NT2/D1 (cell line): ENCODE data around the gene PTK6.

ENCODE experiments used
- SUZ12 ChIP-seq: IDR thresholded peaks from 2 replicates; pipeline ENCODE4 v1.6.1; 2011; ENCODE audit not compliant: insufficient read length, insufficient read depth; ENCODE audit errors: extremely low read depth
- YY1 ChIP-seq: IDR thresholded peaks from 2 replicates; pipeline ENCODE4 v1.6.1; 2011; ENCODE audit not compliant: insufficient read length, insufficient read depth

DNA sequence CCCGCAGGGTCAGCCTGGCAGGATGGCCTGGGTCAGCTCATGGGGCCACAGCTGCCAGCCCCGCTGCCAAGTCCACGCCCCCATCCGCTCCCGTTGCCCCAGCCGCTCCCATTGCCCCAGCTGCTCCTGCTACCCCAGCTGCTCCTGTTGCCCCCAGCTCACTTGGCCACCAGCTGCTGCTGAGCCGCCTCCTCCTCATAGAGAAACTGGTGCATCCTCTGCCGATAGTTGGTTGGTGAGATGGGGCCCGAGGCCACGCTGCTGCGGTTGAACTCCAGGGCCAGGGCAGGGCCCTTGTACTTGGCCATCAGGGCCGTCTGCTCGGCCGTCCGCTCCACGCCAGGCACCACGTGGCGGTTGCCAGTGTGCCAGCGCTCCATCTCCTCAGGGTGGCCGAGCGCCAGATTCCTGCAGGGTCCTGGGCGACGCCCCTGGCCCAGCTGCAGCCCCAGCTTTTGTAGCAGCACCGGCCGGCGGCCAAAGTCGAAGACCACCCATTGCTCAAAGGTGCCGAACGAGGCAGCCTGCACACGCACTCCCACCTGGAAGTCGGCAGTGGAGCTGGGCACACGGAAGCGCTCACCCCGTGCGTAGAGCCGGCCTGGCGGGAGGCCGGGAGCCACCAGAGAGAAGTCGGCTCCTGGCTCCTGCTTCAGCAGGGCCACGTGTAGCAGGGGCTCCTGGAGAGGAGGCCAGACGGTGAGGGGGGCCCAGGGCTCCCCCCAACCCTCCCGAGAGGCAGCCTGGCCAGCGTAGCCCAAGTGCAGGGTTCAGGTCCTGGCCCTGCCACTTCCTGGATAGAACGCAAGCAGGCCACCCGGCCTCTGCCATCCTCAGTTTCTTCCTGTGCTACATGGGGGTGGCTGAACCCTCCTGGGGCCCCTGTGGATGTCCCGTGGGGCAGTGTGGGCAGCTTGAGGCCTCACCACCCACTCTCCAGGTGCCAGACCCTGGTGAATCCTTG is 32.1 kb upstream of the PTK6 start:
- no peak for TF ChIP-seq YY1
- no peak for TF ChIP-seq SUZ12
